HFF-Myc (cell line): ENCODE data around the gene CENPT.

Experiments used
- DNase-seq: peaks from one replicate; pipeline ENCODE4 v3.0.0-alpha.2; 2011; ENCODE audit warnings: low read depth; ENCODE audit errors: extremely low read depth
- H3K4me3 ChIP-seq: replicated peaks from 2 replicates; pipeline ENCODE4 v1.5.1; 2011; ENCODE audit warnings: low read depth, mild to moderate bottlenecking, control low read depth, low read length
- CTCF ChIP-seq: IDR thresholded peaks from 2 replicates; pipeline ENCODE4 v1.5.1; 2012; ENCODE audit warnings: mild to moderate bottlenecking, low read depth, low read length, control low read depth; ENCODE audit errors: missing control alignments

Gene CENPT

GRCh38 chr16:67814567-67814966 is 32.9 kb downstream of the CENPT start:
- no peak for DNase-seq
- no peak for TF ChIP-seq CTCF
- H3K4me3 ChIP-seq = no peak overlapping the region

GRCh38 chr16:67811899-67812298 is 35.6 kb downstream of the CENPT start:
- no peak overlapping the region for H3K4me3 ChIP-seq
- no peak for DNase-seq
- TF ChIP-seq CTCF = no peak

GRCh38 chr16:67807148-67807682 is 40.3 kb downstream of the CENPT start:
- H3K4me3 ChIP-seq = peak overlapping the region; percentile 96
- DNase-seq = no peak
- TF ChIP-seq CTCF = no peak

- TF ChIP-seq CTCF = no peak
- peak within 1 kb of the TSS; percentile 96 for H3K4me3 ChIP-seq
- DNase-seq = peak; percentile 99
Observed at GRCh38 chr16:67806428-67807147, 40.9 kb downstream of the CENPT start, which contains the start of the genes RANBP10 and TSNAXIP1. TSS of gene RANBP10 (minus strand) at chr16:67806560. CDS start at chr16:67806536, 24 bp downstream. TSS of gene TSNAXIP1 (plus strand) at chr16:67806889. CDS start at chr16:67807150, 261 bp downstream.

- TF ChIP-seq CTCF = no peak
- DNase-seq = no peak
- H3K4me3 ChIP-seq = peak overlapping the region; percentile 96
Observed at GRCh38 chr16:67805718-67806427, 41.6 kb downstream of the CENPT start.

GRCh38 chr16:67804853-67805542 is 42.5 kb downstream of the CENPT start:
- peak; percentile 11 for DNase-seq
- H3K4me3 ChIP-seq = peak overlapping the region; percentile 96
- no peak for TF ChIP-seq CTCF
